ENCODE results near the gene HTR3C. TPM values are rescaled to one million over a fixed set of nuclear protein-coding genes. Genes with fewer than 3 reads are reported as not detected.

HTR3C gene
- total RNA-seq, 1 experiment from 2014 or later = not detected

DNA sequence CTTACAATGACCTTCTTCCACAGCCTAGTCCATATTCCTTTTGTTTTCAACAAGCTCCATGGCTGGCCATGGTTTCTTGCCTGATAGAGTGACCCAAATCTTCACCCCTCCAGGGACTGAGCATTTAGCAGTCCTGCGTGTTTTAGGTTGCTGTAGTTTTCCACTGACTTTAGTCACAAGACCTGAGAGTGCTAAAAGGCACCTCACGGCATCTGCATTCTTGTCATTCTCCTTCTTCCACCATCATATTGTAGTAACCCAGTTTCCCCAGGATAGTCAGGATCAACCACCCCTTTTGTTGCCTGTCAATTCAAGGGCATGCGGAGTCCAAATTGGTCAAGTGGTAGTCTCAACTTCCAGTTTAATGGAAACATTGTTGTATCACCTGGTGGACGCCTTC is 20.8 kb downstream of the HTR3C start:
- H3F3A ChIP-seq (ENCODE audit: low read length, unreplicated experiment) = no peaks in the 10 kb centered on the region
- TF ChIP-seq, protein P1, sequence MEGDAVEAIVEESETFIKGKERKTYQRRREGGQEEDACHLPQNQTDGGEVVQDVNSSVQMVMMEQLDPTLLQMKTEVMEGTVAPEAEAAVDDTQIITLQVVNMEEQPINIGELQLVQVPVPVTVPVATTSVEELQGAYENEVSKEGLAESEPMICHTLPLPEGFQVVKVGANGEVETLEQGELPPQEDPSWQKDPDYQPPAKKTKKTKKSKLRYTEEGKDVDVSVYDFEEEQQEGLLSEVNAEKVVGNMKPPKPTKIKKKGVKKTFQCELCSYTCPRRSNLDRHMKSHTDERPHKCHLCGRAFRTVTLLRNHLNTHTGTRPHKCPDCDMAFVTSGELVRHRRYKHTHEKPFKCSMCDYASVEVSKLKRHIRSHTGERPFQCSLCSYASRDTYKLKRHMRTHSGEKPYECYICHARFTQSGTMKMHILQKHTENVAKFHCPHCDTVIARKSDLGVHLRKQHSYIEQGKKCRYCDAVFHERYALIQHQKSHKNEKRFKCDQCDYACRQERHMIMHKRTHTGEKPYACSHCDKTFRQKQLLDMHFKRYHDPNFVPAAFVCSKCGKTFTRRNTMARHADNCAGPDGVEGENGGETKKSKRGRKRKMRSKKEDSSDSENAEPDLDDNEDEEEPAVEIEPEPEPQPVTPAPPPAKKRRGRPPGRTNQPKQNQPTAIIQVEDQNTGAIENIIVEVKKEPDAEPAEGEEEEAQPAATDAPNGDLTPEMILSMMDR (conservative IDR thresholded peaks at IDR 0.05; ENCODE audit: low read depth, low read length) = no peak
- no peak for TF ChIP-seq EZH2 (IDR thresholded peaks at IDR 0.05; ENCODE audit: low read length, unreplicated experiment)
- TF ChIP-seq EZH2phosphoT487 (IDR thresholded peaks at IDR 0.05; ENCODE audit: borderline replicate concordance, low read length) = no peak
- no peaks in the 10 kb centered on the region for H3K9me2 ChIP-seq (replicated peaks; ENCODE audit: low read length)
- ChIA-PET POLR2A (ENCODE audit: unreplicated experiment) (no interaction called here), CTCF (no interaction called here)
- H3K36me3 ChIP-seq (ENCODE audit: low read depth, low read length) = no peaks in the 10 kb centered on the region
- intact Hi-C loops (cut with micrococcal nuclease) = no loop called here
- no peak for DNase-seq
- no peak overlapping the region for H3K4me3 ChIP-seq (ENCODE audit: low read length)
- no peaks in the 10 kb centered on the region for H3K79me2 ChIP-seq (ENCODE audit: low read length)
- no peak overlapping the region for H3K9ac ChIP-seq (ENCODE audit: low read length)
- no peak overlapping the region for H2AFZ ChIP-seq (ENCODE audit: low read length)
- H3K27ac ChIP-seq (ENCODE audit: low read length) = no peak overlapping the region
- H3K4me1 ChIP-seq (ENCODE audit: insufficient read depth, low read length) = no peaks in the 10 kb centered on the region
- no peaks in the 10 kb centered on the region for H4K20me1 ChIP-seq (ENCODE audit: low read length)
- no peak for ATAC-seq
- H3K4me2 ChIP-seq (ENCODE audit: low read length) = no peak overlapping the region
- H3K9me3 ChIP-seq (ENCODE audit: low read length) = no peaks in the 10 kb centered on the region
- no TSS peak for BruUV-seq (replicated peaks)
- no peaks in the 10 kb centered on the region for H3K27me3 ChIP-seq (ENCODE audit: low read length)

DNA sequence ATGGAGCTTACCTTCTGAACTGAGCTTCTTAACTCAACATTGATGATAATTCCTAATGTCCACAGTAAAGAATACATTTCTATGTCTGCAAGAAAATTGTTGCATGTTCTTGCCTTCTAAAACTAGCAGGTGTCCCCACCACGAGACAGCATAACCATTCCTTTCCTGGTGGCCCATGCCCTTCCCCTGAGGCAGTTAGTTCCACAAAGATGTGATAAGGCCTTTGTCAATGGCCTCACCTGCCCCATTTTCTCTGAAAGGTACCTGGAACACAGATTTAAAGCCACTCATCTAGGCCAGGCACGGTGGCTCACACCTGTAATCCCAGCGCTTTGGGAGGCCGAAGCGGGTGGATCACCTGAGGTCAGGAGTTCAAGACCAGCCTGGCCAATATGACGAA is 23.1 kb downstream of the HTR3C start:
- H3K9ac ChIP-seq (ENCODE audit: low read length) = no peak overlapping the region
- no TSS peak for BruUV-seq (replicated peaks)
- POLR2A ChIA-PET (ENCODE audit: unreplicated experiment) = no interaction called here
- H3F3A ChIP-seq (ENCODE audit: low read length, unreplicated experiment) = no peaks in the 10 kb centered on the region
- intact Hi-C loops (cut with micrococcal nuclease) = no loop called here
- H3K27me3 ChIP-seq (ENCODE audit: low read length) = no peaks in the 10 kb centered on the region
- H2AFZ ChIP-seq (ENCODE audit: low read length) = no peak overlapping the region
- no peaks in the 10 kb centered on the region for H3K79me2 ChIP-seq (ENCODE audit: low read length)
- H3K9me2 ChIP-seq (replicated peaks; ENCODE audit: low read length) = no peaks in the 10 kb centered on the region
- ATAC-seq (no peak), DNase-seq (no peak)
- TF ChIP-seq EZH2 (IDR thresholded peaks at IDR 0.05; ENCODE audit: low read length, unreplicated experiment) = no peak
- TF ChIP-seq, protein P1 (conservative IDR thresholded peaks at IDR 0.05; ENCODE audit: low read depth, low read length) = no peak
- no peak for TF ChIP-seq EZH2phosphoT487 (IDR thresholded peaks at IDR 0.05; ENCODE audit: borderline replicate concordance, low read length)
- no peak overlapping the region for H3K4me2 ChIP-seq (ENCODE audit: low read length)
- H4K20me1 ChIP-seq (ENCODE audit: low read length) = no peaks in the 10 kb centered on the region
- H3K36me3 ChIP-seq (ENCODE audit: low read depth, low read length) = no peaks in the 10 kb centered on the region
- no peak overlapping the region for H3K4me3 ChIP-seq (ENCODE audit: low read length)
- H3K4me1 ChIP-seq (ENCODE audit: insufficient read depth, low read length) = no peaks in the 10 kb centered on the region
- CTCF ChIA-PET = no interaction called here
- no peak overlapping the region for H3K27ac ChIP-seq (ENCODE audit: low read length)
- no peaks in the 10 kb centered on the region for H3K9me3 ChIP-seq (ENCODE audit: low read length)

DNA sequence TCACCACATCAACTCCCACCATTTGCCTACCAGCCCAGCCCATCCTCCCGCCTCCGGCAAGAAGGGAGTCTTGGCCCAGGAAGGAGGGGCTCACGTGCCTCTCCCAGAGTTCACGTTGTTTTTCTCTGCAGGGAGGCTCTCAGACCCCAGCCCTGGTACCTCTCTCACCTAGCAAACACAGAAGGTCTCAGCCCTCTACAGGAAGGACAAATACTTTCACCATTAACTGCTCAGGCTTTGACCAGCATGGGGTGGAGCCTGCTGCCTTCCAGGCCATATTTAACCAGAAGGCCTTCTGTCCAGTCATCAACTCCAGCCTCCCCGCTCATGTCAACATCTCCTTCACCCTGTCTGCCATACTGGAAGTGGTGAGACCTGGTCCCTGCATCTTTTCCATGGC is 25.0 kb downstream of the HTR3C start:
- CTCF ChIA-PET = no interaction called here
- Histone ChIP-seq H3K9me2 (replicated peaks; ENCODE audit: low read length) (no peaks in the 10 kb centered on the region), H3K27ac (ENCODE audit: low read length) (no peak overlapping the region), H3K4me2 (ENCODE audit: low read length) (no peak overlapping the region), H3K9me3 (ENCODE audit: low read length) (no peaks in the 10 kb centered on the region), H4K20me1 (ENCODE audit: low read length) (no peaks in the 10 kb centered on the region), H2AFZ (ENCODE audit: low read length) (no peak overlapping the region), H3K36me3 (ENCODE audit: low read depth, low read length) (no peaks in the 10 kb centered on the region), H3K9ac (ENCODE audit: low read length) (no peak overlapping the region), H3K27me3 (ENCODE audit: low read length) (no peaks in the 10 kb centered on the region), H3K4me1 (ENCODE audit: insufficient read depth, low read length) (no peaks in the 10 kb centered on the region), H3K4me3 (ENCODE audit: low read length) (no peak overlapping the region), H3K79me2 (ENCODE audit: low read length) (no peaks in the 10 kb centered on the region), H3F3A (ENCODE audit: low read length, unreplicated experiment) (no peaks in the 10 kb centered on the region)
- intact Hi-C loops (cut with micrococcal nuclease) = no loop called here
- no TSS peak for BruUV-seq (replicated peaks)
- POLR2A ChIA-PET (ENCODE audit: unreplicated experiment) = no interaction called here
- no peak for TF ChIP-seq EZH2phosphoT487 (IDR thresholded peaks at IDR 0.05; ENCODE audit: borderline replicate concordance, low read length)
- TF ChIP-seq, protein P1 (conservative IDR thresholded peaks at IDR 0.05; ENCODE audit: low read depth, low read length) = no peak
- TF ChIP-seq EZH2 (IDR thresholded peaks at IDR 0.05; ENCODE audit: low read length, unreplicated experiment) = no peak
- DNase-seq (no peak), ATAC-seq (no peak)

Measured in PC-3 (cell line).